Measurements from ENCODE around the gene ILF3. TPM values are rescaled to one million over a fixed set of nuclear protein-coding genes. Genes with fewer than 3 reads are reported as not detected.

The ILF3 gene
- total RNA-seq (2013; cell fraction: nucleolus; rRNA removed) = 214 and 243 TPM in 2 replicates
- 100 and 112 TPM in 2 replicates for total RNA-seq (2014; rRNA removed)
- 109 and 112 TPM in 2 replicates for total RNA-seq (2014; rRNA removed; fragmentation: Illumina TruSeq; extraction: Trizol)
- total RNA-seq (2021) = 354 and 383 TPM in 2 replicates
- polyA plus RNA-seq (2011; ENCODE audit: low read depth) = 91.1 TPM
- polyA plus RNA-seq (2011; rRNA removed) = 106 and 178 TPM in 2 replicates
- 116 and 136 TPM in 2 replicates for polyA plus RNA-seq (2011; cell fraction: cytosol; rRNA removed)
- 323 and 436 TPM in 2 replicates for polyA plus RNA-seq (2011; cell fraction: nucleus; rRNA removed)
- 139 and 213 TPM in 2 replicates for polyA plus RNA-seq (2012)
- 180 and 253 TPM in 2 replicates for polyA plus RNA-seq (2014; fragmentation: Illumina TruSeq; extraction: Trizol)
- polyA plus RNA-seq (2014; fragmentation: Nextera tagmentation; extraction: Ambion mirVana) = 10 to 100 TPM; 28.1 to 38.1 TPM
- 175 and 191 TPM in 2 replicates for polyA plus RNA-seq (2014; rRNA removed)
- 100 to 1,000 TPM; 205 TPM for polyA plus RNA-seq (2016; fragmentation: Nextera tagmentation; extraction: Ambion mirVana)
- polyA minus RNA-seq (2011; rRNA and poly(A)+ RNA removed) = 111 and 131 TPM in 2 replicates
- polyA minus RNA-seq (2011; cell fraction: cytosol; rRNA and poly(A)+ RNA removed) = 59.6 and 68.8 TPM in 2 replicates
- polyA minus RNA-seq (2011; cell fraction: nucleus; rRNA and poly(A)+ RNA removed) = 70.6 and 125 TPM in 2 replicates
- Bru-seq, nascent RNA = percentile 93 among the genes with signal in this experiment
- BruChase-seq, experiment 1, labeled RNA remaining after a 6-hour chase = percentile 98 among the genes with signal in this experiment
- percentile 97 among the genes with signal in this experiment for BruChase-seq, experiment 2, labeled RNA remaining after a 2-hour chase
- long read RNA-seq, experiment 1, full-length matches to known transcripts = 27 of 105 reads
- long read RNA-seq, experiment 1, partial matches to known transcripts = 64 of 105 reads
- long read RNA-seq, experiment 1, other reads (novel, unspliced or antisense) = 14 of 105 reads
- long read RNA-seq, experiment 2, partial matches to known transcripts = 130 of 136 reads
- long read RNA-seq, experiment 2, other reads (novel, unspliced or antisense) = 6 of 136 reads

DNA sequence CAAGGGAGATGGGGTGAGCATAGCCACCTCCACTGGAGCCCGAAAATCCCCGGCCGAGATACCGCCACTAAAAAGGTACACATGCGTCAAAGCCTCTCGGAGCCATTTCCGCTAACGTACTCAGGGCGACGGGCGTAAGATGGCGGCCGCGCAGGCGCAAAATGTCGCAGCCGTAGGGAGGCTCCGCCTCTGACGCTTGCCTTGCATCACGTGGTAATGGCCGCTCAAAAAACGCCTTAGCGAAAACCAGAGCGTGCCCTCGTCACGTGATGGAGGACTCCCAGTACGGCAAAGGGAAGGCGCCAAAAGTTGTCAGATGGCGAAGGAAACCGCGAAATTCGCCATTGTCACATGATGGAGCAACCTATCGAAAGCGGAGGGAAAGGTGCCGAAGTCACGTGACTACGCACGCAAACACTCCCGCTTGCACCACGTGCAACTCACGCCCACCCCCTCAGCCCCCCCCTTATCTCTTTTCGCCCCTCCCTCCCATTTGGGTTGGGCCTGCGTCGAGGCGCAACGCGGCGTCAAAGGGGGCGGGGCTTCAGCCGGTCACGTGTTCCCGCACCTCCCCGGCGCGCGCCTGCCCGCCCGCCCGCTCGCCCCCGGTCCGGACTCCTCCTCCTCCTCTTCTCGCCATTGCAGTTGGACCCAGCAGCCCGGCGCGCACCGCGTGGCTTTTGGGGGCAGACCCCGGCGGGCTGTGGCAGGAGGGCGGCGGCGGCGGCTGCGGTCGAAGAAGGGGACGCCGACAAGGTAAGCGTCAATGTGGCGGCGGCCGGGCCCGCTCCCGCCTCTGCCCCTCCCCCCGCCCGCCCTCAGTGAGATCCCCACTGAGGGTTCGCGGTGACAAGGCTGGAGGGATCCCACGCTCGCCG, at the start of gene ILF3:
Gene ILF3 (plus strand): TSS at position 615 of the 878 bp plus-strand sequence. CDS start 16,260 bp downstream, outside the sequence.
- peaks cover 62% of the 10 kb centered on the region for H3K79me2 ChIP-seq (ENCODE audit: control insufficient read depth, insufficient read depth, low read length)
- ChIA-PET RAD21 (ENCODE audit: unreplicated experiment) (interaction anchor here (10.9 kb wide), 1 partner anchor 46 kb away, joined by 103 read pairs; the partner anchor contains the start of gene QTRT1), CTCF (interaction anchor here (1.7 to 2.4 kb wide), 2 partner anchors 10 to 73 kb away, joined by 4 to 19 read pairs; no protein-coding TSS in a partner anchor), POLR2A (interaction anchor here (0.7 kb wide), 1 partner anchor 38 kb away, joined by 3 read pairs; no protein-coding TSS in a partner anchor), SMC1A (ENCODE audit: uncharacterized antibody, unreplicated experiment) (interaction anchor here (0.5 kb wide), 1 partner anchor 10 kb away, joined by 3 read pairs; no protein-coding TSS in a partner anchor)
- H3K27ac ChIP-seq (ENCODE audit: control insufficient read depth, insufficient read depth) = peak within 1 kb of the TSS; percentile 99
- FAIRE-seq = peak; percentile 97
- H3K4me1 ChIP-seq (ENCODE audit: control insufficient read depth, insufficient read depth, low read length) = peaks cover 7% of the 10 kb centered on the region
- H3K4me3 ChIP-seq = peak within 1 kb of the TSS; percentile 91
- WGBS (ENCODE audit: insufficient coverage, insufficient replicate concordance, low lambda C conversion rate, missing lambda C conversion rate) = under 1% methylated on average over 65 of the region's 91 CpGs
- 0 out of 4 replicates have a peak, but pooled peaks cover 0 to 3% of the 10 kb centered on the region in 2 experiments for H3K36me3 ChIP-seq (ENCODE audit: control insufficient read depth in 2 of 2, insufficient read depth in 2 of 2, low read length in 1 of 2)
- DNase-seq (ENCODE audit: low read depth, low spot score) = peak; percentile 100
- intact Hi-C loops (cut with micrococcal nuclease; ENCODE audit: unreplicated experiment) = loop anchor here (5.0 to 10.0 kb wide), 3 partner anchors 87 to 239 kb away; partner anchors contain the start of genes CDKN2D, KEAP1 and KRI1
- no peaks in the 10 kb centered on the region for H3K9me3 ChIP-seq (replicated peaks; ENCODE audit: control insufficient read depth, insufficient read depth, low read length)
- H3K4me2 ChIP-seq (ENCODE audit: control insufficient read depth, insufficient read depth) = peak within 1 kb of the TSS; percentile 77
- in situ Hi-C loops (cut with MboI) = no loop called here
- H4K20me1 ChIP-seq (ENCODE audit: control insufficient read depth, insufficient read depth) = no peaks in the 10 kb centered on the region; the same call in 1 of the 2 replicates
- H3K9ac ChIP-seq (ENCODE audit: control insufficient read depth, insufficient read depth, low read length) = peak within 1 kb of the TSS; percentile 100
- no peaks in the 10 kb centered on the region for H3K27me3 ChIP-seq (replicated peaks in 1 of 2; ENCODE audit: control insufficient read depth in 2 of 2, insufficient read depth in 2 of 2, low read length in 1 of 2)
- peak within 1 kb of the TSS; percentile 83 for H2AFZ ChIP-seq (ENCODE audit: control insufficient read depth, low read depth, low read length)
- ATAC-seq = peak; percentile 83
- BruUV-seq (replicated peaks) = no TSS peak
- TF ChIP-seq, protein P1, sequence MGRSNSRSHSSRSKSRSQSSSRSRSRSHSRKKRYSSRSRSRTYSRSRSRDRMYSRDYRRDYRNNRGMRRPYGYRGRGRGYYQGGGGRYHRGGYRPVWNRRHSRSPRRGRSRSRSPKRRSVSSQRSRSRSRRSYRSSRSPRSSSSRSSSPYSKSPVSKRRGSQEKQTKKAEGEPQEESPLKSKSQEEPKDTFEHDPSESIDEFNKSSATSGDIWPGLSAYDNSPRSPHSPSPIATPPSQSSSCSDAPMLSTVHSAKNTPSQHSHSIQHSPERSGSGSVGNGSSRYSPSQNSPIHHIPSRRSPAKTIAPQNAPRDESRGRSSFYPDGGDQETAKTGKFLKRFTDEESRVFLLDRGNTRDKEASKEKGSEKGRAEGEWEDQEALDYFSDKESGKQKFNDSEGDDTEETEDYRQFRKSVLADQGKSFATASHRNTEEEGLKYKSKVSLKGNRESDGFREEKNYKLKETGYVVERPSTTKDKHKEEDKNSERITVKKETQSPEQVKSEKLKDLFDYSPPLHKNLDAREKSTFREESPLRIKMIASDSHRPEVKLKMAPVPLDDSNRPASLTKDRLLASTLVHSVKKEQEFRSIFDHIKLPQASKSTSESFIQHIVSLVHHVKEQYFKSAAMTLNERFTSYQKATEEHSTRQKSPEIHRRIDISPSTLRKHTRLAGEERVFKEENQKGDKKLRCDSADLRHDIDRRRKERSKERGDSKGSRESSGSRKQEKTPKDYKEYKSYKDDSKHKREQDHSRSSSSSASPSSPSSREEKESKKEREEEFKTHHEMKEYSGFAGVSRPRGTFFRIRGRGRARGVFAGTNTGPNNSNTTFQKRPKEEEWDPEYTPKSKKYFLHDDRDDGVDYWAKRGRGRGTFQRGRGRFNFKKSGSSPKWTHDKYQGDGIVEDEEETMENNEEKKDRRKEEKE (IDR thresholded peaks at IDR 0.05) = no peak
- no peak for TF ChIP-seq SMARCA5 (IDR thresholded peaks at IDR 0.05)
- peak; percentile 94 for TF ChIP-seq CREM (IDR thresholded peaks at IDR 0.05; ENCODE audit: low read depth)
- TF ChIP-seq, protein P2, sequence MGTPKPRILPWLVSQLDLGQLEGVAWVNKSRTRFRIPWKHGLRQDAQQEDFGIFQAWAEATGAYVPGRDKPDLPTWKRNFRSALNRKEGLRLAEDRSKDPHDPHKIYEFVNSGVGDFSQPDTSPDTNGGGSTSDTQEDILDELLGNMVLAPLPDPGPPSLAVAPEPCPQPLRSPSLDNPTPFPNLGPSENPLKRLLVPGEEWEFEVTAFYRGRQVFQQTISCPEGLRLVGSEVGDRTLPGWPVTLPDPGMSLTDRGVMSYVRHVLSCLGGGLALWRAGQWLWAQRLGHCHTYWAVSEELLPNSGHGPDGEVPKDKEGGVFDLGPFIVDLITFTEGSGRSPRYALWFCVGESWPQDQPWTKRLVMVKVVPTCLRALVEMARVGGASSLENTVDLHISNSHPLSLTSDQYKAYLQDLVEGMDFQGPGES (IDR thresholded peaks at IDR 0.05) = peak; percentile 75
- TF ChIP-seq, protein P3, sequence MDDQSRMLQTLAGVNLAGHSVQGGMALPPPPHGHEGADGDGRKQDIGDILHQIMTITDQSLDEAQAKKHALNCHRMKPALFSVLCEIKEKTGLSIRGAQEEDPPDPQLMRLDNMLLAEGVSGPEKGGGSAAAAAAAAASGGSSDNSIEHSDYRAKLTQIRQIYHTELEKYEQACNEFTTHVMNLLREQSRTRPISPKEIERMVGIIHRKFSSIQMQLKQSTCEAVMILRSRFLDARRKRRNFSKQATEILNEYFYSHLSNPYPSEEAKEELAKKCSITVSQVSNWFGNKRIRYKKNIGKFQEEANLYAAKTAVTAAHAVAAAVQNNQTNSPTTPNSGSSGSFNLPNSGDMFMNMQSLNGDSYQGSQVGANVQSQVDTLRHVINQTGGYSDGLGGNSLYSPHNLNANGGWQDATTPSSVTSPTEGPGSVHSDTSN (IDR thresholded peaks at IDR 0.05; ENCODE audit: insufficient replicate concordance, low read depth, low read length) = no peak
- TF ChIP-seq EED (IDR thresholded peaks at IDR 0.05; ENCODE audit: low read depth) = no peak
- peak; percentile 66; the same call in 1 of the 2 replicates for TF ChIP-seq ZNF207 (IDR thresholded peaks at IDR 0.05; ENCODE audit: borderline replicate concordance)
- TF ChIP-seq, protein P4, sequence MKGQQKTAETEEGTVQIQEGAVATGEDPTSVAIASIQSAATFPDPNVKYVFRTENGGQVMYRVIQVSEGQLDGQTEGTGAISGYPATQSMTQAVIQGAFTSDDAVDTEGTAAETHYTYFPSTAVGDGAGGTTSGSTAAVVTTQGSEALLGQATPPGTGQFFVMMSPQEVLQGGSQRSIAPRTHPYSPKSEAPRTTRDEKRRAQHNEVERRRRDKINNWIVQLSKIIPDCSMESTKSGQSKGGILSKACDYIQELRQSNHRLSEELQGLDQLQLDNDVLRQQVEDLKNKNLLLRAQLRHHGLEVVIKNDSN (IDR thresholded peaks at IDR 0.05; ENCODE audit: borderline replicate concordance, extremely low read length, insufficient read depth, low read depth, low read length) = peak; percentile 96
- peak; percentile 74; the same call in 1 of the 2 replicates for TF ChIP-seq WRNIP1 (IDR thresholded peaks at IDR 0.05; ENCODE audit: borderline replicate concordance, low read depth, low read length)
- TF ChIP-seq EP300 (IDR thresholded peaks at IDR 0.05; ENCODE audit: borderline replicate concordance in 1 of 2, control insufficient read depth in 1 of 2, low read depth in 2 of 2, low read length in 2 of 2) = peak; percentile 52 to 54
